K562 (cell line): ENCODE data around the gene BCORL1.

Source experiments
- CTCF ChIP-seq, 3 experiments: IDR thresholded peaks in 2 of 3; conservative IDR thresholded peaks in 1 of 3; 2 replicates each; pipeline ENCODE4 v1.5.1; 2011 to 2012; ENCODE audit warnings: low read length in 3 of 3, mild to moderate bottlenecking in 3 of 3, control low read depth in 2 of 3, improper control_type of control experiment in 1 of 3, inconsistent platforms in 1 of 3, low read depth in 1 of 3, mixed read lengths in 1 of 3, moderate library complexity in 1 of 3; ENCODE audit not compliant: insufficient read depth in 2 of 3
- EZH2 ChIP-seq: IDR thresholded peaks from 2 replicates; pipeline ENCODE4 v1.6.1; 2012; ENCODE audit warnings: low read depth, mild to moderate bottlenecking, inconsistent platforms, low read length, borderline replicate concordance
- GATAD2A ChIP-seq: fragments of 450-650 bp; IDR thresholded peaks from 2 replicates; pipeline ENCODE4 v1.6.1; 2017
- HNRNPK ChIP-seq: fragments of 200-400 bp; formaldehyde crosslinking; IDR thresholded peaks from one replicate; pipeline ENCODE4 v1.6.1; 2018; ENCODE audit warnings: mild to moderate bottlenecking, low read depth, low read length; ENCODE audit not compliant: poor library complexity, severe bottlenecking
- KHSRP ChIP-seq: fragments of 450-650 bp; IDR thresholded peaks from 2 replicates; pipeline ENCODE4 v1.6.1; 2017
- POLR2A ChIP-seq: fragments of 450-650 bp; conservative IDR thresholded peaks from 2 replicates; pipeline ENCODE4 v1.6.1; 2016
- TEAD4 ChIP-seq, 2 experiments: sonication (generic) in 1 of 2; formaldehyde crosslinking in 1 of 2; IDR thresholded peaks; 2 replicates each; pipeline versions ENCODE4 v1.6.1 to v1.8.0; 2012 to 2022; ENCODE audit warnings: borderline replicate concordance in 1 of 2, inconsistent platforms in 1 of 2, low read length in 1 of 2, mild to moderate bottlenecking in 1 of 2, missing genetic modification reagents in 1 of 2
- ZNF512 ChIP-seq: IDR thresholded peaks from 2 replicates; pipeline ENCODE4 v1.6.1; 2016; ENCODE audit warnings: missing genetic modification characterization, missing compliant biosample characterization

GRCh38 chrX:130025256-130025655 lies 42.8 kb downstream of the BCORL1 start:
- TF ChIP-seq GATAD2A (no peak), ZNF512 (no peak), HNRNPK (no peak), KHSRP (no peak), POLR2A (no peak), EZH2 (no peak), CTCF (IDR thresholded peaks at IDR 0.05 in 2 of 3, conservative IDR thresholded peaks at IDR 0.05 in 1 of 3; ENCODE audit: insufficient read depth in 2 of 3, low read depth in 1 of 3, low read length in 3 of 3) (no peak), TEAD4 (IDR thresholded peaks at IDR 0.05; ENCODE audit: low read length) (no peak), TEAD4 (CRISPR knock-in tag; IDR thresholded peaks at IDR 0.05; ENCODE audit: borderline replicate concordance) (no peak)
